ENCODE measurements around the gene UQCRC1.
A peak's percentile ranks its signal among the peaks of the same experiment; 100 is the strongest.

Gene UQCRC1

GRCh38 chr3:48609088-48610005 lies at the start of gene UQCRC1:
TSS of gene UQCRC1 (minus strand) at chr3:48609646. CDS start at chr3:48609620, 26 bp downstream.
- no peak for DNase-seq

GRCh38 chr3:48656841-48657281 lies 47.4 kb upstream of the UQCRC1 start:
- no peak for DNase-seq

DNA sequence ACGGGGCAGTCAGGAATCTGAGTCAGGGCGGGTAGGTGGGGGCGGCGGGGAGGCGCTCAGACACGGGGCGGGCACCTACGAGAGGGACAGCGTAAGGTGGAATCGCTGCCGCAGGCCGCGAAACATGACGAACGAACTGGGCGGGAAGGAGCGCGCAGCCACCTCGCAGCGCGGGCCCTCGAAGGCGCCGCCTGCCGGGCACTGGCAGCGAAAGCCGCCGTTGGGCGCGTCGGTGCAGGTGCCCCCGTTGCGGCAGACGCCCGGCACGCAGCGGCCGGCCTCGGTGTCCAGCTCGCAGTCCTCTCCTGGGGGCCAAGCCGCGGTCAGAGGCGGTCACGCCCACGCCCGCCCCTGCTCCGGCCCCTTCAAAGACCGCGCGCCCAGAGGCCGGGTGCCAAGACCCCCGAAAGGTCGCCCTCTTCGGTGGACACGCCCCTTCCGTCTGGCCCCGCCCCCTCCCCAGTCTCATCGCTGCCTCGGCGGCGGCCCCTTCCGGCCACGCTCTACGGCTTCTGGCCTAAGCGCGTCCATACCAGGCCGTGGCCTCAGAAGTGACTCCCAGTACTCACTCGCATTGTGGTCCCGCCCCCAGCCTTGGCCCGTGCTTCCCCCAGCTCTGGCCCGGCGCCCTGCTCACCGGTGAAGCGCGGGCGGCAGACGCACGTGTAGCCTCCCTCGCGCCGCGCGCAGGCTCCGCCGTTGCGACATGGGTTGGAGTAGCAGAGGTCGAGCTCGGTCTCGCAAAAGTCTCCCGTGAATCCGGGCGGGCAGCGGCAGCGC lies 46.8 kb upstream of the UQCRC1 start:
- no peak for DNase-seq

GRCh38 chr3:48655606-48656005 lies 46.2 kb upstream of the UQCRC1 start:
- no peak for DNase-seq

DNA sequence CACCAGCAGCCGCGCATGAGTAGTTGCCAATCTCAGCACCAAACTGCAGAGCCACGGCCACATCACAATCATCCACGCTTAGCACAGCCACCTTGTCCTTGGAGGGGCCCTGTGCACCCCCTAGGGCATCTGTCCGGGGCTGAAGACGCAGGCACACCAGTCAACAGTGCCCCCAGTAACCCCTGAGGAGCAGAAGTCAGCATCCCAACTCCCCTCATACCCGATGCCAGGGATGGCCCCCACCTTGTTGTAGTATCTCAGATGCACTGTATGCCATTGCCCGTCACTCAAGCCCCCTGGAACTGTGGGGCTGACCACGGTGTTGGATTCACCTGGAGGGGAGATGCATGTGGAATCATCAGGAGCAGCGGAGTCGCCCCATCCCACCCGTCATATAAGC lies 45.6 kb upstream of the UQCRC1 start:
- no peak for DNase-seq

- no peak for DNase-seq
Measured at GRCh38 chr3:48652923-48653715, 43.7 kb upstream of the UQCRC1 start.

GRCh38 chr3:48651771-48652170 lies 42.3 kb upstream of the UQCRC1 start:
- no peak for DNase-seq

DNA sequence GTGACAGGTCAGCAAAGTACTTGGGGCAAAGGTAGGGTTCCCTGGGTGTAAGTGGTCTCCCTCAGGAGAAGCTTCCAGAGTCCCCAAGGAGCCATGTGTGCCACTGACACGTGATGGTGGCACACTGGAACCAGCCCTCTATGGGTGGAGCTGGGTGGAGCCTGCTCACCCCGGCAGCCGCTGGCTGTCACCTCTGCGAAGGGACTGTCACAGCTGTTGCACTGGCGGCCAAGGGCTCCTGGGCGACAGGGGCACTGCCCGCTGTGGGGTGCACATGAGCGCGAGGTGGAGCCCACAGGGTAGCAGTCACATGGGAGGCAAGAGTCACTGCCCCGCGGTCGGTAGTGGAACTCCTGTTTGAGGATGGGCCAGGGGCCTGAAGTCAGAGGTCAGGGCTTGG lies 41.3 kb upstream of the UQCRC1 start:
- DNase-seq: no peak

GRCh38 chr3:48648188-48648850 lies 38.9 kb upstream of the UQCRC1 start:
- no peak for DNase-seq

- DNase-seq: no peak
Measured at GRCh38 chr3:48647714-48648113, 38.3 kb upstream of the UQCRC1 start.

- DNase-seq: no peak
Measured at GRCh38 chr3:48644898-48645760, 35.7 kb upstream of the UQCRC1 start.

- DNase-seq: no peak
Measured at GRCh38 chr3:48642605-48643004, 33.2 kb upstream of the UQCRC1 start.

GRCh38 chr3:48641396-48641795 lies 31.9 kb upstream of the UQCRC1 start:
- no peak for DNase-seq

DNA sequence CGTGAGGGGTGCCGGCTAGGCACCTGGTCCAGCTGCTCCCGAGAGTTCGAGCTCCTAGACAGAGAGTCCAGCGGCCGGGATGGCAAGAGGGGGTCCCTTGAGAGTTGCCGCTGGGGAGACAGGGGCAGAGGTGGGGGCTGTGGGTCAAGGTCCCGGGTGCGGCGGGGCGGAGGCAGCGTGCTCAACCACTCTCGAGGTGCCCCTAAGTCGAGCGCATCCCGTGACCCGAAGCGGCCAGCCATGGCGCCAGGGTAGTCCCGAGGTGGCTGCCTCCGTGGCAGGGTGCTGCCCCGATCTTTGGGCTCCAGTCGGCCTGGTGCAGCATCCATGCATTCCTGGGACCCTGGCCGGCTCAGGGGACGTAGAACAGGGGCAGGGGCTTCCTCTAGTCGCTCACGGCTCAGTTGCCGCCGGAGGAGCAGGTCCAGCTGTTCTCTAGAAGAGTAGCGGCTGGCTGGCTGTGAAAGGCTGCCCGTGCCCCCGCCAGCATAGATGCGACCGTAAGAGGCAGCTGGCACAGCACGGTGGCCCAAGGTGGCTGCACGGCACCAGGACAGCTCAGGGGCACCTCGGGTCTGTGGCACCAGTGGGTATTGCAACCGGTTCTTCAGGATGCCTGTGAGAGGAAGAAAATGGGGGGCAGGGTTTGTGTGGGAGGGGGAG lies 30.6 kb upstream of the UQCRC1 start:
- no peak for DNase-seq

DNA sequence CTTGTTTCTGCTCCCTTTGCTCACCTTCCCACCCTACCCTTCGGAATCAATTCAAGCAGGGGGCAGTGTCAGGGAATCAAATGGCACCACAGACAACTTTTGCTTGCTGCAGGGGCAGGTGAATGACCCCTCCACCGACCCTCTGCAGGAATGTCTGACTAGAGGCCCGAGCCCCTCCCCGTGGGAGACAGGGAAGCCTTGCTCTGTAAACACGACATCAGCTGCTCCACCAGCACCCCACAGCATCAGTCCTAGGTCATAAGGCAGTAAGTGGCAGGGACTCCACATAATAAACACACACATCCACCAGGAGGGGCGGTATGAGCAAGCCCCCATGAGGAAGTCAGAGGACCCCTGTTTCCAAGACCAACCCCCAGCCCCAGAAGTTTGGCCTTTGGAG lies 27.9 kb upstream of the UQCRC1 start:
- no peak for DNase-seq

DNA sequence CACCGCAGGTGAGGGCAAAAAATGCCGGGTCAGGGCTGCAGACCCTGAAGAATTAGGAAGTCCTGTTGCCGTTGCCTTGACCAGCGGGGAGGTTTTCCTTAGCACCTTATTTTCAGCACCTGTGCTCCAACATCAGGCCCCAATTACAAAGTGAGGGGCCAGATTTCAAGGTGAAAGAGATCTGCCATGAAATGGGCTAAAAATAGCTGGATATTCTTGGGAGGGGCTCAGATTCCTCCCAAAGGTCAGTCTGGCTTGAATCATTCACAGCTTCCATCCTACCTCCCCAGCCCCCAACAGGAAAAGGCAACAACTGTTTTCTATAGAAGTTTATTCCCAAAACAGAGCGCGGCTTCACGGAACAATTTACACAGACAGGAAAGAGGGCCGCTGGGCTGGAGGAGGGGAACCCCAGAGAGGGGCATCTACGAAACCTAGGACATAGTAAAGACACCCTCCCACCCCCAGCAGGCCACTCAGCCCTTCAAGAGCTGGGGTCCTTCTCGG lies 26.8 kb upstream of the UQCRC1 start:
- no peak for DNase-seq

GRCh38 chr3:48635222-48636021 lies 26.0 kb upstream of the UQCRC1 start, which contains the start of gene SLC26A6:
TSS of gene SLC26A6 (minus strand) at chr3:48635461. CDS start at chr3:48635393, 68 bp downstream.
- peak; percentile 40 for DNase-seq

- no peak for DNase-seq
Measured at GRCh38 chr3:48634661-48635221, 25.3 kb upstream of the UQCRC1 start.

DNA sequence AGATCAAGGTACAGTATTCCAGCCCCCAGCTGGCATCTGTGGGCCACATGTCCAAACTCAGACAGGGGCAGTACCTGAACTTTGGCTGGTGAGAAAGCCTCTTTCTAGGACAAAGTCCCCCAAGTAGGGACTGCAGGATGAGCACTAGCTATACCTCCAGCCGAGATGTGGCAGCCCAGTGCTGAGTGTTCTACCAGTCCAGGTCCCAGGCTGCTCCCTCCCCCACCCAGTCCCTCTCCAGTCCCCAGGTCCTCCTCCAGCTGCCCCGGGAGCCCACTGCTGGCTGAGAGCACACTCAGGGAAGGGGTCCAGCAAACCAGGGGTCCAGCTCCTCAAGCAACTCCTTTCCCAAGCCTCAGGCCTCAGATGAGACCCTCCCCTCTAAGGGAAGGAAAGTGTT lies 24.3 kb upstream of the UQCRC1 start:
- no peak for DNase-seq
